Pons (tissue), 1 donor: ENCODE measurements around the gene SP140.
"Not testable (repeated sequence)": the region's sequence is repeated elsewhere in the genome, so short reads cannot be mapped to it uniquely, and the experiment has no call there.

Experiments used
- DNase-seq: peaks from one replicate; pipeline ENCODE4 v3.0.0-alpha.2; 2016; ENCODE audit warnings: low spot score

The SP140 gene

GRCh38 chr2:230225486-230225885, at the start of gene SP140:
TSS of gene SP140 (plus strand) at chr2:230225736. CDS start at chr2:230225845, 109 bp downstream.
- DNase-seq = peak; percentile 70

DNA sequence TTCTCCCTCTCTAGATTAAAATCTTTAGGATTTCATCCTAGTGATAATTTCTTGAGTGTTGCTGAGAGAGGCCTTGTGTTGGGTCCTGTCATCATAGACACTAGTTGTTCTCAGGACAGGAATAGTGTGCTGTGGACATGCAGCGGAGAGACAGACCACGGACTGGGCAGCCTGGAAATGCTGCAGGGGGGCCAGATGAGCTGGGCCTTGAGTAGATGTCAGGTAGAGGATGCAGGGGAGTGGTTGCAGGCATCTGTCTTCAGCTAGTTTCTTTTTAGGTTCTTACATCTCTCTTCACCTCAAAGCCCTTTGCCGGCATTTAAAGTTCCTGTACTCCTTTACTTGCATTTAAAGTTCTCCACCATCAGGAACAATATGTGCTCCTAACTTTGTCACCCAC, 48.5 kb upstream of the SP140 start:
- DNase-seq = no peak

DNA sequence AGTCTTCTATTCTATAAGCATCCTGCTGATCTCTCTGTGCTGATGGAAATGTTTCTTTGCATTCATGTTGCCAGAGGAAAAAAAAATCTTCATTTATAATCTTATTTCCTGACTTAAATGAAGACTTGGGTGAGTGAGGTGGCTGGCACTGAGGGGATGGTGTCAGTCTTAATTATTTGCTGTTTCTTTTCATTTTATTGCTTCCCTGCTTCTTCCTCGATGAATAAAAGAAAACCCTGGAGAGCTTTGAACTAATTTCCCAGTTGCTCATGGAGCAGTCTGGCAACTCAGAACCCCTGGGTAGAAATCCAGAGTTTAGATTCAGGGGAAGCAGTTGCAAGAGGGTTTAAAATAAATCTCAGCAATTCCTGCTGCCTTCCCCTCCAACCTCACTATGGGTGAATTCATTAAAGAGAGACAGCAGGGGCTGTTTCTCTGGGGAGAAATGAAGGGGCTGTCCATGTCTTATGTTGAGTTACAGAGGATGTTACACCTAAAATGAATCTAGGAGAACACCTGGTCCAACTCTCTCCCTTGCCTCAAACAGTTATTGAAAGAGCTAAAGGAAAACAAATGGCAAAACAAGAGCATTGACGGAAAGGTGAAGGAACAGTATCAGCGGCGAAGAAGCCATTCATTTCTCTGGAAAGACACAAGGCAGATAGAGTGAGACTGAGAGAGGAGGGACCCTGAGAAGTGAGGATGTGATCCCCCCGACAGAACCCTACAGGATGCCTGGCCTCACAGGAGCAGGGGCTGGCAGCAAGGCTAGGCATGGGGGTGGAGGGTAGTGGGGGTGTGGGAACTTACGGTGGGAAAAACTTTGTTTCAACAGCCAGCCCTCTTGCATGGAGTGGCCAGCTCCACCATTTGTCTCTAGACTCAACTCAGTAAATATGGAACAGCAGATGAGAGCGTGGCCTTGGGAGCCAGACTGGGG, 46.7 kb upstream of the SP140 start:
- DNase-seq = no peak

DNA sequence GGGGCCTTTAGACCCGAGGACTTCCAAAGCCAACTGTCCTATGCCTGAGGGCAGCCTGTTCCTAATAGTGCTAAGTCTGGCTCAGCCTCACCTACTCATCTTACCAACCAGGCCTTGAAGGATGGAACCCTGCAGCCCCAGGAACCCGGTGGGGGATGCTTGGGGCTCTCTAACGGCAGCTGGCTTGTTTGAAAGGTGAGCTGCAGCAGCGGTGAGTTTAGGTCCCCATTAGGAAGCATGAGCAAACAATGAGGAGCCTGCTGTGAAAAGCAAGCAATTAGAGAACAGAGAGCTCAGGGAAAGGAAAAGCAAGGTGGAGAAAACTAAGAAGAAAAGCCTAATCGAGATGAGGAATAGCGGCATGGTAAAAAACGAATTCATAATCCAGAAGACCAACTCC, 45.6 kb upstream of the SP140 start:
- no peak for DNase-seq

- DNase-seq = no peak
Observed at GRCh38 chr2:230181195-230181594, 44.3 kb upstream of the SP140 start.

- DNase-seq = peak; percentile 73
Observed at GRCh38 chr2:230184727-230185578, 40.6 kb upstream of the SP140 start.

GRCh38 chr2:230202430-230203109, 23.0 kb upstream of the SP140 start:
- DNase-seq = no peak

DNA sequence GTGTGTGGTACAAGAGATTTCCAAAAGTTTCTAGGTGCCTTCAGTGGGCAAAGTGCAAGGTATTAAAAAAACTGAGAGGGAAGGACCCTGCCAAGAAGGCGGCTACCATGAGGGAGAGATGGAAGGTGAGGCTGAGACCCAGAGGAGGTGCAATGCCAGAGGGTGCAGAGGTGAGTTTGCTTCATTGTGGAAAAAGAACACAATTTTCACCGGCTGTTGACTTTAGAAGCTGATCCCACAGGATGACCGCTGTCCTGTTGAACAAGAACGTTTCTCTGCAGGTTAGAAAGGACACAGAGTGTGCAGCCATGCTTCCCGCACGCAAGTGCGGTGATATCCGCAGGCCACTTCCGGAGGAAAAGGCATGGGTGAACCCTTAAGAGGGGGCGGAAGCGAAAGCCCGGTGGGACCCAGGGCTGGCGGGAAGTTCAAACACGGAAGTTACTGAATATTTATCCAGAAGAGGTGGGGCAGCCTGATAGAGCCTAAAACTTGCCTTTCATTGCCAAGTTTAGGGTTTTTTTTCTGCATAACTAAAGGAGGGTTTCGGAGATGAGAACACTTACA, 22.3 kb upstream of the SP140 start:
- DNase-seq = no peak

DNA sequence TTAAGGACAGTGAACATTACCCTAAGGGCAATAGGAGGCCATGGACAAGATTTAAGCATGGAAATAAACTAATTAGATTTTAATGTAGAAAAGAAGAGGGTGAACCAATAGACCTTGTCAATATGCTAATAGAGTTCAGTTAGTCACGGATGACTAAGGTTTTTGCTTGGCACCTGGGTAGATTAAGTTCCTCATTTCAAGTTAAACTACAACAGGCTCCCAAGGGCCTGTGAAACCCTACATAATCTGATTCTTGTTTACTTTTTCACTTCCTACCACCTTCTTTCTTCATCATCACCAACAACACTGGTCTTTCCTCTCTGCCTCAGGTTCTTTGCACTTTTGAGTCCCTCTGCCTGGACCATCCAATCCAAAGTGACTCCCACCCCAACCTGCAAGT, 20.5 kb upstream of the SP140 start:
- DNase-seq = no peak

DNA sequence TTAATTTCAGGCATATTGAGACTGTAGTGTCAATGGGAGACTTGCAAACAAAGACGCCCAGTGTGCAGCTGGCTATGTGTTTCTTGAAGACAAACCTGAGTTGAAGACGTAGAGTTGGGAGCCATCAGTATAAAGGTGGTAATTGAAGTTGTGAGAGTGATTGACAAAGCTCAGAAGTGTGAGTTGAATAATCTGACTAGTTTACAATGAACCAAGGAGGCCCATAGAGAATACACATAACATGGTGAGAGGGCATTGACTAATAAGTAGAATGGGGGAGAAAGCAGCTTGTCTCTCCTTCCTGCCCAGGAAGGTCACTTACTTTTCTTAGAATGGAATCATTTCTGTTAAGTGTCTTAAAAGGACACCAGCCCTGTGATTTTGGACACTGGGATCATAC, 19.8 kb upstream of the SP140 start:
- DNase-seq = no peak

GRCh38 chr2:230208576-230208975, 17.0 kb upstream of the SP140 start:
- DNase-seq = no peak

- DNase-seq = peak; percentile 24
Observed at GRCh38 chr2:230209422-230210051, 16.0 kb upstream of the SP140 start.

GRCh38 chr2:230216489-230216888, 9.0 kb upstream of the SP140 start:
- DNase-seq = no peak

- no peak for DNase-seq
Observed at GRCh38 chr2:230217424-230217823, 8.1 kb upstream of the SP140 start.

DNA sequence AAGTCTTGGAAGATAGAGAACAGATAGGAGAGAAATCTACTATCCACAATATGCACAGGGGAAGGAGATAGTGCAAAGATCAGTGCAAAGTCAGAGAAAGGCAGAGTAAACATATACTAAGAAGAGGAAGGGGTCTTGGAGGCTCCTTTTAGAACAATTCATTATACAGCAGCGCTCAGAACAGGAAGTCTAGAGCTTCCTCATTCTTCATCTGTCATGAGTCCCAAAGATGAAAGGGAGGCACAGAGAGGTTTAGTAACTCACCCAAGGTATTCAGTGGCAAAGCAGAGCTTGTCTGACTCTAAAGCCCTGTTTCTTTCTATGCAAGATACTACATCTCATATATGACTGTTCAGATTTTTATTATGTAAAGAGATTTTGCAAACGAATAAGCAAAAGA, 7.1 kb upstream of the SP140 start:
- DNase-seq = peak; percentile 61

GRCh38 chr2:230219419-230220331, 5.9 kb upstream of the SP140 start, which contains the start of gene SP110:
TSS of gene SP110 (minus strand) at chr2:230219984. CDS start at chr2:230216927, 3,057 bp downstream.
- peak; percentile 88 for DNase-seq

DNA sequence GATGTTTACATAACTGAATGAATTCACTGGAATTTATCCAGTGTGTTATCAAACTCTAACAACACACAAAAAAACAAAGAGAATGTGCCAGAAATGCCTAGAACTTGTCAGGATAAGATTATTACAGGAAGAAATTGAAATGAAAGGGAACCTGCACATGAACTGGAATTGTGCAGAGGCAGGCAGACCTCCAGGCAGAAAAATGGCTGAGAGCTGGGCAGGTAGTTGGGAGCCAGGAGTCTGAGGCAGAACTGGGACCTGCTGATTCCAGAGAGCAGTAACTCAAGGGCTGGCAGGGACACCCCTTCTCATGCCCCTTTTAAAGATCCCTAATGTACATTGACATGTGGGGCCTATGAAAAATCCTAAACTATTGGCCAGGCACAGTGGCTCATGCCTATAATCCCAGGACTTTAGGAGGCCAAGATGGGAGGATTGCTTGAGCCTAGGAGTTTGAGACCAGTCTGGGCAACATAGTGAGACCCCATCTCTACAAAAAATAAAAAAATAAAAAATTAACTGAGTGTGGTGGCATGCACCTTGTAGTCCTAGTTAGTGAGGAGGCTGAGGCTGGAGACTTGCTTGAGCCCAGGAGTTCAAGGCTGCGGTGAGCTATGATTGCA, 5.1 kb upstream of the SP140 start:
- DNase-seq = no peak

- DNase-seq = no peak
Observed at GRCh38 chr2:230221493-230221892, 4.0 kb upstream of the SP140 start.

DNA sequence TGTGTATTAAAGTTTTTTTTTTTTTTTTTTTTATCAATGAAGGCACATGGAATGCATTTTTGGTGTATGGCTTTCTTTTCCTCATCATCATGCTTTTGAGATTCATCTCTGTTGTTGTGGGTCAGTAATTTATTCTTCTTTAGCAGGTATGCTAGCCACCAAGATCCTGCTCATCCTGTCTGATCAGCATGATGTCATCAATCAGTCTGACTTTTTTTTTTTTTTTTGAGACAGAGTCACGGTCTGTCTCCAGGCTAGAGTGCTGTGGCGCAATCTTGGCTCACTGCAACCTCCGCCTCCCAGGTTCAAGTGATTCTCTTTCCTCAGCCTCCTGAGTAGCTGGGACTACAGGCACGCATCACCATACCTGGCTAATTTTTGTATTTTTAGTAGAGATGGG, 2.7 kb upstream of the SP140 start:
- DNase-seq = not testable (repeated sequence)

GRCh38 chr2:230224458-230224857, 1.1 kb upstream of the SP140 start:
- no peak for DNase-seq
